ENCODE data around the gene NEFH.

The NEFH gene

GRCh38 chr22:29461263-29461662 lies 18.8 kb upstream of the NEFH start:
- H3K4me3 ChIP-seq (ENCODE audit: low read length), result no peak overlapping the region
- no peak overlapping the region for H3K9ac ChIP-seq (ENCODE audit: low read length)
- H3K27ac ChIP-seq (ENCODE audit: low read length), result no peak overlapping the region
- no peak overlapping the region for H3K4me2 ChIP-seq (ENCODE audit: low read length)
- no peak overlapping the region for H2AFZ ChIP-seq (ENCODE audit: low read depth, low read length)
- H4K20me1 ChIP-seq (ENCODE audit: insufficient read depth, low read length), result no peaks in the 10 kb centered on the region
- H3K36me3 ChIP-seq (replicated peaks; ENCODE audit: low read depth, low read length), result no peaks in the 10 kb centered on the region
- H3K79me2 ChIP-seq (ENCODE audit: low read length), result no peaks in the 10 kb centered on the region
- peaks cover 3% of the 10 kb centered on the region; the same call in 1 of the 2 replicates for H3K4me1 ChIP-seq (ENCODE audit: low read length)
- no peaks in the 10 kb centered on the region for H3K9me3 ChIP-seq (ENCODE audit: insufficient read depth, low read length)
- TF ChIP-seq CTCF (IDR thresholded peaks at IDR 0.05; ENCODE audit: low read depth, low read length), result no peak
- TF ChIP-seq EZH2phosphoT487 (IDR thresholded peaks at IDR 0.05; ENCODE audit: low read depth), result no peak
- H3K27me3 ChIP-seq (ENCODE audit: low read depth, low read length), result no peaks in the 10 kb centered on the region

GRCh38 chr22:29463629-29464028 lies 16.4 kb upstream of the NEFH start:
- no peak for TF ChIP-seq EZH2phosphoT487 (IDR thresholded peaks at IDR 0.05; ENCODE audit: low read depth)
- TF ChIP-seq CTCF (IDR thresholded peaks at IDR 0.05; ENCODE audit: low read depth, low read length), result no peak
- Histone ChIP-seq H3K27me3 (ENCODE audit: low read depth, low read length) (peaks cover 14% of the 10 kb centered on the region), H4K20me1 (ENCODE audit: insufficient read depth, low read length) (no peaks in the 10 kb centered on the region), H3K36me3 (replicated peaks; ENCODE audit: low read depth, low read length) (no peaks in the 10 kb centered on the region), H2AFZ (ENCODE audit: low read depth, low read length) (no peak overlapping the region), H3K4me2 (ENCODE audit: low read length) (no peak overlapping the region), H3K27ac (ENCODE audit: low read length) (no peak overlapping the region), H3K9ac (ENCODE audit: low read length) (no peak overlapping the region), H3K4me1 (ENCODE audit: low read length) (no peaks in the 10 kb centered on the region), H3K9me3 (ENCODE audit: insufficient read depth, low read length) (no peaks in the 10 kb centered on the region), H3K4me3 (ENCODE audit: low read length) (no peak overlapping the region), H3K79me2 (ENCODE audit: low read length) (no peaks in the 10 kb centered on the region)

DNA sequence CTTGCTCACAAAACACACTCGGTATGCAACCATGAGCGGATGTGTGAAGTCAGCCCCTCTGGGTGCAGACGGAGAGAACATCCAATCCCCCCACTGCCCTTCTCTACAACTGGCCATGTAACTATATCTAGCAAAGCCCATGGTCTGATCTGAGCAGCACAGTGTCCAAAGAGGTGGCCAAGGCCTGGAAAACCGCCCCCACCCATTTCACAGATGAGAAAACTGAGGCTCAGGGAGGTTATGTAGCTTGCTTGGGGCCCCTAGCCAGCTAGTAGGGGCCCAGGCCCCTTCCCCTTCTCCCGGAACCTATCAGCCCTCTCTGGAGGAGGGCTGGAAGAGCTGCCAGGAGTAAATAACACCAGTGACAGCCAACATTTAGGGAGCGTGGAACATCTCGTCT lies 15.4 kb upstream of the NEFH start:
- no peak overlapping the region for H3K4me2 ChIP-seq (ENCODE audit: low read length)
- H2AFZ ChIP-seq (ENCODE audit: low read depth, low read length), result no peak overlapping the region
- no peaks in the 10 kb centered on the region for H3K4me1 ChIP-seq (ENCODE audit: low read length)
- H3K4me3 ChIP-seq (ENCODE audit: low read length), result no peak overlapping the region
- H3K79me2 ChIP-seq (ENCODE audit: low read length), result no peaks in the 10 kb centered on the region
- TF ChIP-seq EZH2phosphoT487 (IDR thresholded peaks at IDR 0.05; ENCODE audit: low read depth), result no peak
- TF ChIP-seq CTCF (IDR thresholded peaks at IDR 0.05; ENCODE audit: low read depth, low read length), result no peak
- H3K36me3 ChIP-seq (replicated peaks; ENCODE audit: low read depth, low read length), result no peaks in the 10 kb centered on the region
- H3K27ac ChIP-seq (ENCODE audit: low read length), result no peak overlapping the region
- H3K9me3 ChIP-seq (ENCODE audit: insufficient read depth, low read length), result no peaks in the 10 kb centered on the region
- peaks cover 24% of the 10 kb centered on the region for H3K27me3 ChIP-seq (ENCODE audit: low read depth, low read length)
- no peak overlapping the region for H3K9ac ChIP-seq (ENCODE audit: low read length)
- no peaks in the 10 kb centered on the region for H4K20me1 ChIP-seq (ENCODE audit: insufficient read depth, low read length)

- peak overlapping the region; percentile 61 for H3K4me2 ChIP-seq (ENCODE audit: low read length)
- H4K20me1 ChIP-seq (ENCODE audit: insufficient read depth, low read length), result no peaks in the 10 kb centered on the region
- H3K4me3 ChIP-seq (ENCODE audit: low read length), result peak overlapping the region; percentile 69
- no peak for TF ChIP-seq EZH2phosphoT487 (IDR thresholded peaks at IDR 0.05; ENCODE audit: low read depth)
- TF ChIP-seq CTCF (IDR thresholded peaks at IDR 0.05; ENCODE audit: low read depth, low read length), result no peak
- no peaks in the 10 kb centered on the region for H3K36me3 ChIP-seq (replicated peaks; ENCODE audit: low read depth, low read length)
- H2AFZ ChIP-seq (ENCODE audit: low read depth, low read length), result no peak overlapping the region; the same call in 1 of the 2 replicates
- peaks cover 61% of the 10 kb centered on the region for H3K27me3 ChIP-seq (ENCODE audit: low read depth, low read length)
- H3K9me3 ChIP-seq (ENCODE audit: insufficient read depth, low read length), result no peaks in the 10 kb centered on the region
- no peak overlapping the region for H3K9ac ChIP-seq (ENCODE audit: low read length)
- H3K4me1 ChIP-seq (ENCODE audit: low read length), result no peaks in the 10 kb centered on the region
- H3K27ac ChIP-seq (ENCODE audit: low read length), result no peak overlapping the region
- H3K79me2 ChIP-seq (ENCODE audit: low read length), result no peaks in the 10 kb centered on the region
Measured at GRCh38 chr22:29469755-29470154, 10.3 kb upstream of the NEFH start.
